Gastrocnemius medialis (tissue), 4 donors: ENCODE measurements around the gene ANKRD30A.

Experiments used
- CTCF ChIP-seq, 5 experiments: fragments of 450-650 bp in 3 of 5; fragments of 200-600 bp in 2 of 5; sonication (generic) in 2 of 5; IDR thresholded peaks in 4 of 5; conservative IDR thresholded peaks in 1 of 5; 1 replicate in 4 of 5; 2 replicates in 1 of 5; pipeline ENCODE4 v1.5.1; 2016 to 2019; ENCODE audit warnings: antibody characterized with exemption in 5 of 5, mild to moderate bottlenecking in 3 of 5, moderate library complexity in 3 of 5
- POLR2A ChIP-seq, 2 donors: fragments of 450-650 bp; IDR thresholded peaks; one replicate each; pipeline ENCODE4 v1.6.1; 2017; ENCODE audit warnings: antibody characterized with exemption in 2 of 2, mild to moderate bottlenecking in 2 of 2, moderate library complexity in 2 of 2

DNA sequence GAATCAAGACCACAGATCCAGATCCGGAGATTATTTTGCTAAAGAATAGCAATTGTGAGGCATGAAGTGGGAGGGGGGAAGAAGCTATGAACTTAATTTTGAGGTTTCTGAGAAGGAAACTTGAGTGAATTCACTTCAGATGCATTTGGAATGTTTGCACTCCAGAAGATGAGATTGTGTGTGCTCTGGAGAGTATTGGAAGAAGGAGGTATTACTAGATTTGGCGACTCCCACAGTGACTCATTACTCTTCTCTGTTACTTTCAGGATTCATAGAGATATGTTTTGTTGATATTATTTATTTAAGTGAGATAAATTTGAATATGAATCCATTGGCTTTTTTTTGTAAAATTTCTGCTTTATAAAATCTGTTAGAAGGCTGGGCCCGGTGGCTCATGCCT, 80.7 kb downstream of the ANKRD30A start:
- TF ChIP-seq CTCF (IDR thresholded peaks at IDR 0.05 in 4 of 5, conservative IDR thresholded peaks at IDR 0.05 in 1 of 5) (no peak), POLR2A (IDR thresholded peaks at IDR 0.05) (no peak)
